Left renal cortex interstitium (tissue), 4 donors: ENCODE results near the gene MAGI1. TPM values are rescaled to one million over a fixed set of nuclear protein-coding genes. Genes with fewer than 3 reads are reported as not detected.

ENCODE experiments used
- DNase-seq, 4 donors: peaks; one replicate each; pipeline ENCODE4 v3.0.0-alpha.2; 2013; ENCODE audit warnings: low read depth in 4 of 4, low spot score in 2 of 4, missing footprints in 1 of 4
- polyA plus RNA-seq, 4 donors: library from polyadenylated mRNA; unstranded; fragments of 120-200 nt; gene quantifications; one replicate each; pipeline ENCODE4 v1.2.1, GENCODE V29; 2013; ENCODE audit not compliant: insufficient read length in 4 of 4

The MAGI1 gene
- polyA plus RNA-seq, 4 donors, result 26.2 to 34.5 (median 28.6) TPM

DNA sequence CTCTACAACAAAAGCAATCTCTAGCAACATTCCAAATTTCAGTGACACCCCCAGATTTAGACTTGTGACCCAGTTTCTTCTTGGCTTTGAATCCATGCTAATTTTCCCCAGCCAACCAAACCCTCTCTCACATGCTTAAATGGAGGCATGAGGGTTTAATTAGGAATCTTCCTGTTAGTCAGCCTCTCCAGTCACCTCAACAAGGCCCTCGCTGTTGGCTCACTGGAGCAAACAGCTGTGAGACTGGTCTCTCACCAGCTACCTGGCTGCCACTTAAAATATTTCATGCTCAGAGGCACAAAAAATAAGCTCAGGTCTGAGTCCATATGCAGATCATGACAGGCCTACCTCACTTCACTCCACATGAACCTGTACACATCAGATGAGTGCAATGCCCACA lies 720.5 kb downstream of the MAGI1 start:
- no peak for DNase-seq

DNA sequence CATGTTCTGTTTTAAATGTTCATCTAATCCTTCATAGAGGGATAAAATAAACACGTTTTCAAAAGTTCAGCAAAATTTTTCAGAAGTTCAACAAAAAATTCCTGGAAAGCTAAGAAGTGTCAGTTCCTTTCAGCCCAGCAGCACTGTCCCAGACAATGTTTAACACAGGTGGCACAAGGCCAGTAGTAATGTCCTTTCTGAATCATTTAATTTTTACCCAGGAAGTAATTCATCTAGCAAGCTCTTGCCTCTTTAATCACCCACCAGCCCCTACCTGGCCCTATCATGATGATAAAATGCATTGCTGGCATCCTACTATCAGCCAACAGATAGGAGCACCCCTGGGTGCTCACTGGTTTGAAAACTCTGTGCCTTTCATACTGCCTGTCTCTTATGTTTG lies 723.8 kb downstream of the MAGI1 start:
- DNase-seq, result no peak

DNA sequence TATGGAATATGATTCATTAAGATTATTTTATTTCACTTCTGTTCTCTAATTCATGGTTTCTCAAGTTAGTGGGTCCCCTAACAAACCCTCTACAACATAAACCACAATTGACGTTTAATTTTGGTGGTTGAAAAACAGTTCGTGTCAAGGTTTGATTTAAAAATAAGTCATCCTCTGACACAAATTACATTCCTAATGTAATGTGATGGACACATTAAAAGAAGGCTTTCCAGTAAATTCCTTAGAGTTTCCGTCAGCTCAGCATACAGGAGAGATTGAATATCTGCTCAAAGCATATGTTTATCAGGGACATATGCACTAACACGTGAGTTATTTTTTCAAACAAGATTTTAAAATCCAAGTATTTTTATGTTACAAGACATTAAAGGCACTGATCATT lies 724.4 kb downstream of the MAGI1 start:
- no peak for DNase-seq

DNA sequence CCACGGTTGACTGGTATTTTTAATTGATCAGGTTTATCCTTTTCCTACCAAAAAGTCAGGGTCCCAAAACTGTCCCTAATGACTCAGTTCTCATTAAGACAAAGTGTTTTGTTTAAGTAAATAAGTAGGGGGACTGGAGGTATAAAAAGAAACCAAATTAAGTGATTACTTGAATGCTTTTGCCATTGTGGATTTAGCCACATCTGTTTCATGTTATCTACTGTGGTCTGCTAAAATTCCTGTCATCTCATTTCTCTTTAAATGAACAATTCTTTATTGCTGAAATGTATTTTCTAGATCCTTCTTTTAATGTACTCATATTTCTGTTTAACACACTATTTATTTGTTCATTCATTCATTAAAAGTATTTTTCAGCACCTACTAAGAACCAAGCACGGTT lies 725.1 kb downstream of the MAGI1 start:
- DNase-seq, result no peak

DNA sequence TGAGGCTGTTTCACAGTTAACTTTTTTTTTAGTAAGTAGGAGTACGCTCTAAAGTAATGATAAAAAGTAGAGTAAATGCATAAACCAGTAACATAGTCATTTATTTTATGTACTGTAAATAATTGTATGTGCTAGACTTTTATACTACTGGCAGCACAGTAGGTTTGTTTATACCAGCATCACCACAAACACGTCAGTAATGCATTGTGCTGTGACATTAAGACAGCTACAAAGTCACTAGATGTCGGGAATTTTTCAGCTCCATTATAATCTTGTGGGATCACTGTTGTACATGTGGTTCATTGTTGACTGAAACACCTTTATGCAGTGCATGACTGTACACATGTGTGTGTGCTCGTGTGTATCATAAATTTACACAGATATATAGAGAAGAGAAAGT lies 732.9 kb downstream of the MAGI1 start:
- no peak for DNase-seq

Other genes with a start within 250 kb of the MAGI1 start
- gene SLC25A26, start 182.1 kb upstream of the MAGI1 start, polyA plus RNA-seq, result 10 to 100 TPM; 21.9 to 27.0 (median 23.5) TPM